Activated T-cell treated with anti-CD3 and anti-CD28 coated beads, Interleukin-2, amount 50 U/mL, for 1 hour (primary cell): ENCODE measurements around the gene KNDC1.
"Not testable (repeated sequence)": the region's sequence is repeated elsewhere in the genome, so short reads cannot be mapped to it uniquely, and the experiment has no call there.

Experiments
- DNase-seq: peaks from one replicate; pipeline ENCODE4 v3.0.0-alpha.2; 2020

KNDC1 gene

GRCh38 chr10:133263674-133264073 lies 103.7 kb downstream of the KNDC1 start:
- no peak for DNase-seq

GRCh38 chr10:133264461-133264860 lies 104.4 kb downstream of the KNDC1 start:
- peak; percentile 54 for DNase-seq

GRCh38 chr10:133265052-133265451 lies 105.0 kb downstream of the KNDC1 start:
- not testable (repeated sequence) for DNase-seq

GRCh38 chr10:133266056-133266795 lies 106.2 kb downstream of the KNDC1 start:
- DNase-seq: no peak

GRCh38 chr10:133267293-133267692 lies 107.3 kb downstream of the KNDC1 start:
- DNase-seq: no peak

DNA sequence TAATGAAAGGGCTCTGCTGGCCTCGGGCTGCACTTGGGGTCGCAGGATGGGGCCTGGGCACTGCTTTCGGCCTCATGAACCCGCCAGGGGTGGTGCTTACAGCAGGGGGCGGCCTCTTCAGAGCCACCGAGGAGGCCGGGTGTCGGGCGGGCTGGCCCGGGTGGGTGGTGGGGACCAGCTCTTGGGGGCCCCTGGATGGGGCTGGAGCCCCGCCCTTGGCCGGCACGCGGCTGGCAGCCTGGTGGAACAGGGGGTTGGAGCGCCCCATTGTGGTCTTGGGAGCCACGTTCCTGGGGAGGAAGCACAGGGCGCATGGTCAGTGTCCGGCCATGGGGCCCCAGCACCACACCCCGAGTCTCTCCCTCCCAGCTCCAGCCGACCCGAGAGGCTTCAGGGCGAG lies 107.8 kb downstream of the KNDC1 start:
- DNase-seq: no peak

DNA sequence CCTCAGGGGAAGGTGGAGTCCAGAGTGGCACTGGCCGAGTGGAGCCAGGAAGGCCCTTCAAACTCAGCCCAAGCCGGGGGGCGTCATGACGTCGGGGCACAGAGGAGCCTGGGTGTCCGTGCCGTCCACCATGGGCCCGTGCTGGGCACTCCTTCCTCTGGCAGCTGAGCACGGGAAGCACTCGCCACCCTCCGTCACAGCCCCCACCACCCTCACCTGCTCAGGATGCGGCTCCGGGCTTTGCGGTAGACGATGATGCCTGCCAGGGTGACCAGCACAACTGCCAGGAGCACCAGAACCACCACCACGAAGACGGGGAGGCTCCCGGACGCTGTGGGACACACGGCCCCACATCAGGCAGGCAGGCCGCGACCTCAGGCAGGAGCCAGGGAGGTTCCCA lies 108.5 kb downstream of the KNDC1 start:
- no peak for DNase-seq

- no peak for DNase-seq
These were observed 109.3 kb downstream of the KNDC1 start for GRCh38 chr10:133269367-133269766.

- DNase-seq: no peak
These were observed 110.2 kb downstream of the KNDC1 start for GRCh38 chr10:133270204-133270603.

GRCh38 chr10:133270773-133271297 lies 110.8 kb downstream of the KNDC1 start:
- no peak for DNase-seq

DNA sequence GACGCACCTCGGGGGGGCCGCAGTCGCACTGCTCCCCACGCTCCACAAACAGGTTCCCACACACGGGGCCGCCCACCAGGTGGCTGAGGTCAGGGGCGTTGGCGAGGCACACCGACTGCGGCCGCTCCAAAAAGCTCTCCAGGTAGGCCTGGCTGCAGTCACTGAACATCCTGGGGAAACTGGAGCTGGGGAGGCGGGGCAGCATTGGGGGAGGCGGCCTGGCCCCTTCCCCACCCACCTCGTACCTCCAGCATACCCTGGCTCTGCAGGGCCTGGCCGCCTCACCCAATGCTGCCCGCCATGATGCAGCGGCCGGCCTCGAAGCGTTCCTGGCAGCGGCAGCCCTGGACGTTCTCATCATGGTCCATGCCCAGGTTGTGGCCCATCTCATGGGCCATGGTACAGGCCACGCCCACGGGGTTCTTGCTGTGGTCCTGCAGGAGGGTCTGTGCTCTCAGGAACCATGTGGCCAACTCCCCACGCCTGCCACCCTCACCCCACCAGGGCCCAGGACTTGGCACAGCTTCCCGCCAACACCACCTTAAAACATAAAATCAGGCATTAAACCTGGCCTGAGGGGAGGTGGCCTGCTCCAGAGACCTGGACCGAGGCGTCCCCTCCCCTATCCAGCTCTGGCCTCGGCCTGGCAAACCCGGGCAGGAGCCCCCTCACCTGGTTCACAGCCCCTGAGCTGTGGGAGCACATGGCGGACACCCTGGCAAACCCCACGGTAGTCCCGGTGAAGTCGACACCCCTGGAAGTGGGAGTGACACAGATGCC lies 111.7 kb downstream of the KNDC1 start:
- no peak for DNase-seq

DNA sequence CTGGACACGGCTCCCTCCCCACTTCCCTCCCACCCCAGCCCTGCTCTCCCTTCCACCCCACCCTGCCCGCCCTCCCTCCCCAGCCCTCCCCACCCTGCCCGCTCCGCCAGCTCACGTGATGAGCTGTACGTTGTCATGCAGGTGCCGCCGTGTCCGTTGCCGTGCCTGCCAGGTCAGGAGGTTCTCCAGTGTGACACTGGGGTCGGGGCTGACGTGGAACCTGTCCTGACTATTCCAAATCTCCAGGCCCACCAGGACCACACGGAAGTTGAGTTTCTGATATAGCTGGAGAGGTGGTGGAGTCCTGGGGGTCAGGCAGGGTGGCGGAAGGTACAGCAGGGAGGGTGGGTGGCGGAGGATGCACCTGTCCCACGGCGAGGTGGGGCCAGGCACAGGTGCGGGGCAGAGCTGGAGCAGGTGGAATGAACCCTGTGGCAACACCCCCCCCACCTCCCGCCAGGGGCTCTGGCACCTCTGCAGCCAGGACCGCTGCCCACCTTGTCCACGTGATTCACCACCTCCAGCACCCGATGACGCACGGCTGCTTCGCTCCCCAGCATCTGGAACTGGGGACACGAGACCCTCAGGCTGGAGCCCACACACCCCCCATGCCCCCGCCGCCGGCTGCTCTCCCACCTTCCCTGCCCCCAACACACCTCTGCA lies 112.4 kb downstream of the KNDC1 start:
- DNase-seq: no peak

- no peak for DNase-seq
These were observed 113.0 kb downstream of the KNDC1 start for GRCh38 chr10:133272964-133273420.

- DNase-seq: no peak
These were observed 113.6 kb downstream of the KNDC1 start for GRCh38 chr10:133273534-133274143.

DNA sequence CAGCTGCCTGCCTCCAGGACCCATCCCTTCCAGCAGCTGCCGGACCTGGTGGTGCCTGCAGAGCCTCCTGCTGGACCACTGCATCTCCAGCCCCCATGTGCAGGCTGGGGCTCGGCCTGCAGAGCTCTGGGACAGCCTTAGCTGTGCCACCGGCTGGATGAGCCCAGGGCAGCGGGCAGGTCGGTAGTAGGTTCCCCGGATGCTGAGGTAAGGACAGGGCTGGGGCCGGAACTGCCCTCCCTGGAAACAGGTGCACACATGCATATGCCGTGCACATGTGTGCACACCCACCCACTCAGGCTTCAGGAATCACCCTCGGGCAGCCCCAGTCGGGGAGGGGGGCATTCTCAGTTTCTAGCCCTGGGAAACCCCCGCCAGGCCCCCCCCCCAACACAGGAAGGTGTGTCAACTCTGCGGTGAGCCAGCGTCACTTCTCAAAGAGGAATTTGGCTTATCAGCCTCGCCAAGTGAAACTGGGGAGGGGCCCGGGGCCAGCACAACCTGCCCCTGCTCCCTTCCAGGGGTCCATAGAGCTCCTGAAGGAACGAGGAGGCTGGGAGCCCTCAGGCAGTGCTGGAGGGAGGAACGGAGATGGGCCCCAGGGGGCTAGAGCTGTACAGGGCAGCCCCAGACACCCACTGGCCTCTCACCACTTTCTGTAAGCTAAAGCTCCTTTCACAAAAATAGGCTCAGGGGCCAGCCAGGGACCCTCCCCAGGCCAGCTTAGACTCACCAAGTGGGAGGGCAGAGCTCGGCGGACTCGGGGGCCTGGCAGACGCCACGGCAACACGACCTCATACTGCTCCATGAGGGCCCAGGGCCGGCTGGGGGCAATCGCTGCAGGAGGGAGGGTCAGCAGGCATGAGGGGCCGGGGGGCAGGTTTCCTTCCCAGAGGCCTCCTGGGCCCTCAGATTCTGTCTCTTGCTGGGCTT lies 115.0 kb downstream of the KNDC1 start:
- peak; percentile 82 for DNase-seq

- DNase-seq: peak; percentile 69
These were observed 115.7 kb downstream of the KNDC1 start for GRCh38 chr10:133275684-133276092.
